Esophagus mucosa (tissue), 1 donor: Measurements from ENCODE around the gene SPRYD3. TPM values are rescaled to one million over a fixed set of nuclear protein-coding genes. Genes with fewer than 3 reads are reported as not detected.

Source experiments
- ATAC-seq: fragments of 200-7000 bp; cut with Tn5 transposase; one replicate; pipeline ENCODE4 v1.9.1; 2020
- total RNA-seq: library from RNA; stranded (reverse); gene quantifications from one replicate; pipeline ENCODE4 v1.2.4, GENCODE V29; 2023
- donor health status: DM: yes; HTN: yes; CAD: no.

The SPRYD3 gene
- total RNA-seq, 1 donor from 2014 or later: 29.3 TPM

DNA sequence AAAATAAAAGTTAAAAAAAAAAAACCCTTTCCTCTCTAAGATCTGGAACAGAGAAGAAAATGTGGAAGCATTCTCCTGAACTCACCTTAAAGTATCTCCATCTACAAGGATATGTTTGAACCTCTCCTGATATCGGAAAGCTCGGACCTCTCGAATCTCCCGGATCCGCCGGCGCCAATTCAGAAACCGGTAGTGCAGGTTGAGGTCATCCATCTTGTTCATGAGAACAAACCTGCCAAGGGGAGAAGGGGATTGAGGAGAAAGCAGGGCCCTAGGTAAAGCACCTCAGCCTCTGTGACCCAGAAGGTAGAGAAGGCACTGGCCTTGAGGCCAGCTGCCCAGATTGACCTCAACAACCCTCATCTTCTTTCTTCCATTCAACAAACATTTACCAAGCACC lies 2.2 kb downstream of the SPRYD3 start:
- no peak for ATAC-seq

DNA sequence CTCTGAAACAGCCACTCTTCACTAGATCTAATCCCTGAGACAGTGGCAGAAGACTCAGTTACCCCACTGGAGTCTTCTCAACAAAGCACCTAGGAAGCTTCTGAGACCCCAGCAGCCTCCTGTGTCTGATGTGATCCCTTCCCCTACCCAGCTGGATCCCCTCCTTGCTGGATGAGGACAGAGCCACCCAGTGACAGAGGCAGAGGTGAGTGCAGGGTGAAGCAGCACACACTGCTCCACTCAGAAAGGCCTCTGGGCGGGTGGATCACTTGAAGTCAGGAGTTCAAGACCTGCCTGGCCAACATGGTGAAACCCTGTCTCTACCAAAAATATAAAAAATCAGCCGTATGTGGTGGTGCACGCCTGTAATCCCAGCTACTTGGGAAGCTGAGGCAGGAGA lies 2.7 kb downstream of the SPRYD3 start:
- ATAC-seq: no peak

DNA sequence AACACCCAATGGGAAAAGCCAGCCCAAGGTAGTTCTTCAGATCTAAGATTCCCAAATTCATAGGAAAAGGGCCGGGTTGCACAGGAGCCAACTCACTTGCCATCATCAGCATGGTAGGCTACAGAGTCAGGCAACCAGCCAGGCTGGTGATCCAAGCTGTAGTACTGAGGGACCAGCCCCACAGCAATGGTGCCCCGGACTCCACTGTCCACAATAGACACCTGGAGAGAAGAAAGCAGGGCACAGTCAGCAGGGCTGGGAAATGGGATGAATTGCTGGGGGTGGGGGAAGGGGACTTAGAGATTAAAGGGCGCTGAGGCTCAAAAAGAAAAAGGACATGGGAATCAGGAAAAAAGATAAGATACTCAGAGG lies 4.2 kb downstream of the SPRYD3 start:
- ATAC-seq: no peak

DNA sequence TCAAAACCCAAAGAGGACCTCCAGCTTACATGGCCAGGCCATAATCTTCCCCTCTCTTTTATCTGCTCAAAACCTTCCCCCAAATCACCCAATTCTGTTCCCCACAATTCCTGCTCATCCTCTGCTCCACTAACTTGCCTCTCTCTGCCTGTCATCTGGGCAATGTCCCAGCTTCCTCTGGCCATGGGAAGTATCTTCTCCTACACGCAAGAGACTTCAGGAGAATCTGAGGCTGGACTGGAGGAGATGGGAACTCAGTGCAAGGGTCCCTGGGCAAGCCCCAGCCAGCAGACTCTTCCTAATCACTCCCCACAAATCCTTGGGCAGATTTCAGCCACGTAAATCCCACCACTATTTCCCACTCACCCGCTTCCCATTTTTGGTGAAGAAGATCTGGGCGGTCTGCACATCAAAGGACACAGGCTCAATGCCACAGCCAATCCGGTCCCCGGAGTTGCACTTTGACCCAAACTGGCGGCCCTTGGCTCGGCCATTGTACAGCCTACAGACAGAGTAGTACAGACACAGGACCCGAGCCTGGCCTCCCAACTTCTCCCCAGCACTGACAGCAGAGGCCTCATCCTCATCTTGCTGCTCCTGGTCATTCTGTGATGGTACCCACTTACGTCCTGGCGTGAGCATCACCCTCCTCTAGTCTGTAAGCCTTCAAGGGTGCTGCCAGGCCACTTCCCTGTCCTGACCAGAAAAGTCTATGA lies 4.7 kb downstream of the SPRYD3 start:
- ATAC-seq: no peak

DNA sequence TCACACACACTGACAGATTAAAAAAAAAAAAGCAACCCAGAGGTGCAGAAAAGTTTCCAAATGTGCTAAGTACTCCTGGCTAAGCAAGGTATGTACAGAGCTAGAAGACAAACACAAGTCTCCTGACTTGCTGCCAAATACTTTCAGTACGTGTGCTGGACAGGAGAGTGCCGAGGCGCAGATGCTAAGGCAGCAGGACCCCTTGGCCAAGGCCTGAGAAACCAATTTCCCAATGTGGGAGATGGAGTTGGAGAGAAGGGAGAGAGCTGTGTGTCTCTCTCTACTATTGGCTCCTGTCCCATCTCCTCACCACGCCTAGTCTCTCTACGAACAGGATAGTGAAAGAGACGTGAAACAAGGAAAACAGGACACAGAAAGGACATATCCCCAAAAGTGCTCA lies 5.3 kb downstream of the SPRYD3 start:
- ATAC-seq: no peak

DNA sequence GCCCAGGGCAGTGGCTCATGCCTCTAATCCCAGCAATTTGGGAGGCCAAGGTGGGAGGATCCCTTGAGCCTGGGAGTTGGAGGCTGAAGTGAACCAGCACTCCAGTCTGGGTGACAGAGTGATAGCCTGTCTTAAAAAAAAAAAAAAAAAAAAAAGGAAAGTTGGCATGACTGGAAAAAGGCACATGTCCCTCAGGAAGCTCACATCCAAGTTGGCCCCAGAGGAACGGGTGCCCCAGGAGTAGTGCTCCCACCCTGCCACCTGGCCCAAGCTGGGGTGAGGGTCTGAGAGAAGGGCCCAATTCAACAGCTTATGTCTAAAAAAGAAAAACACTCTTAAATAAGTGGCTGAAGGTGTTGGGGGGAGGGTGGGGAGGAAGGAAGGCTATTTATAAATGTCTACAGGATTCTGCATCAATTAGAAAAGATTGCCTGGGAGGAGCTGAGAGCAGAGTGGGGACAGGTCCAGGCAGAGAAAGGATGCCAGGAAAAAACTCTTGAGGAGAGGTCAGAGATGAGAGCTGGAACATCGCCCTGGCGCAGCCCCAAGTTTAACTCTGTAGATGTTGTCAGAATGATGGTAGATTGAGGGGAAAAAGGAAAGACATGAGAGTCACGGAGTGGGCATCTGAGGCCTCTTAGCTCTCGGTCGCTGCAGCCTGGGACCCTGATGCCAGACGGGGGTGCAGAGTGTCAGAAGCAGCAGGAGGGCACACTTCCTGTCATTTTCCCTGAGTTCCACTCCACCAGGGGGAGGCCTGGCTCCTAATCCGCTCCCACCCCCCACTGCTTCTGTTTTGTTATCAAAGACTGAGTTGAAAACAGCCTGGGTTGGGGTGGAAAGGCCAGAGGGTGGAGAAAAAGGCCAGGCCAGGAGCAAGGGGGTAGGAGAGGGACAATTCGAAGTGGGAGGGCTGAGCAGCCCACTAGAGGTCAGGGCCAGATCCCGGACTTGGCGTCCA lies 7.3 kb downstream of the SPRYD3 start:
- no peak for ATAC-seq

DNA sequence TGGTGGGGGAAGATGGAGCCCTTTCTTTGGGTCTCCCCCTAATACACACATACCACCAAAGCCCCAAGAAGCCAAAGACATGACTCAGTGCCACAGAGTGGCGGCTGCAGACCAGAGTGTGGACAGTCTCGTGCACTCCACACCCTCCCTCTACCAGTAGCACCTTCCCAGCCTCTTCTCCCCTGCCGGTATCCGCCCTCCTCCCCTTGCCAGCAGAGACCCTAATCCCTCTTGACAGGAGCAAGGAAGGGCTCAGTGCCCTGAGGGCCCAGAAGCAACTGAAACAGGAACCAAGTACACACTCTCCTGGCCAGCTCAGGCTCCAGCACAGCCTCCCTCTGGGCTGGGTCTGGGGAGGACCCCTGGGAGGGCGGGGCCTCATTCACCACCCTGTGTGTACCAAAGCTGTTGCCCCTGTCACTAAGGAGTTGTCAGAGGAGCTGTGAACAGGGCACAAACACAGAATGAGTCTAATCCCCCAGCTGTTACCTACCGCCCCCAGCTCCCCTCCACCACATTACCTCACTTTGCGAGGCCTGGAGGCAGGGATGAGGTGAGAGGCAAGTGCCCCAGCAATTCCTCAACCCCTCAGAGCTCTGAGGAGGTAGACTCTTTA lies 8.2 kb downstream of the SPRYD3 start:
- peak; percentile 26 for ATAC-seq

DNA sequence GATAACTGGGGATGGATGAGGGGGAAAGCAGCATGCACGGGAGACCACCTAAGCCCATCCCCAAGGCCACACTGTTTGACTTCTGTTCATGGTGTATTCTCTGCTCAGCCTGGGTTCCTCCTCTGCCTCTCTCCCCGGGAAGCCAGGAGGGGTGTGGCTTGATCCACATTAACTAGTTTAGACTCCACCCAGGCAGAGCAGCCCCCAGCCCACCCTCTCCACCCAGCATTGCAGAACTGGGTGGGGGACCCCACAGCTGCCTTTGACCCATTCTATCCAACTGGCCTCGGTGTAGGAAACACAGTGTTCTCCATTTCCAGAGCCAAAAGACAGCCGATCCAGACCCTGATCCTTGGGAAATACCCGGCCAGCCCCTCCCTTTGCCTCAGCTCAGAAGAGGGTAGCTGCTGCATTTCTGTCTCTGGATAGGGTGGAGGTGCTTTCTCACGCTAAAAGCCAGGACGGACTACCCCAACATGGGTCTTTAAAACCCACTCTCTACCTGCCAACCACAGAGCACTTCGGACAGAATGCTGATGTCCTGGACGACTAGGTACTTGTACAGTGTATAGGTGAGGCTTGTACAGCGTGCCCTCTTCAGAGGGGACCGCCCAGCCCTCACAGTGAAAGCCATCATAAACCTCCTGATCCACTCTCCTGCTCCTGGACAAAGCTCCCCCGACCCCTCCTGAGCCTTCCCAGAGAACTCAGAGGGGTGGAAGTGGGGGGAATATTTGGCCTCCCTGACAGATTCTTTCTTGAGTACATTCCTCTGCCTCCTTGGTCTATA lies 9.4 kb downstream of the SPRYD3 start:
- ATAC-seq: no peak

DNA sequence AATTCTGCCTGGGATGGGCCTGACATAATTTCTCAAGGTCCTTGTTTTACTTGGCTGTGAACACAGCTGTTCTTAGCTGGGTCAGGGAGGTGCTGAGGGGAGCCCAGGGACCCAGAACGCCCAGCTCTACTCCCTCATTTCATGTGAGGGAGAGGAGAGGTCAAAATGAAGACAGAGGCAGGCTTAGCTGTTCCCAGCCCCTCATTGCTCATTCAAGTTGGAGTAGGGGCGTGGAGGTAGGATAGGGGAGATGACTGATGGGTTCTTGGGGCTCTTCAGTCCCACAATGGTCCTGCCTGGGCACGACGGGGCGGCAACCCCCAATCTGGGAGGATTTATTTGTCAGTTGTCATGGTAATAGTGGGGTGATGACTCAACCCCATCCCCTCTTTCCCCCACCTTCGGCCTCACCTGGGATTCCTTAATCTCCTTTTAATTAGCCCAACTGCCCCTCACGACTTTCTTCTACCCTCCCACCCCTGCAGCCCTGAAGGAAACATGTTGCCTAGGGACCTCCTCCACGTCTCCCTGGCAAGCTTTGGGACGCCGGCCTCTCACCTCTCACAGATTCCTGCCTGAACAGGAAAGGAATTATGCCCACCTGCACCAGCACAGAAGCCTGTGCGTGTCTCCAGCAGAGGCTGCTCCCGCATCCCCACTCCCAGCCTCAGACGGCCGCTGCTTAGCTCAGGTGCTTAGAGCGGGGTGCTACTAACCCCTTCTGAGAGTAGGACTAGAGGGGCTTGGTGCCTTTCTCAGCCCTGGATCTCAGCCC lies 10.2 kb downstream of the SPRYD3 start:
- ATAC-seq: peak; percentile 13

DNA sequence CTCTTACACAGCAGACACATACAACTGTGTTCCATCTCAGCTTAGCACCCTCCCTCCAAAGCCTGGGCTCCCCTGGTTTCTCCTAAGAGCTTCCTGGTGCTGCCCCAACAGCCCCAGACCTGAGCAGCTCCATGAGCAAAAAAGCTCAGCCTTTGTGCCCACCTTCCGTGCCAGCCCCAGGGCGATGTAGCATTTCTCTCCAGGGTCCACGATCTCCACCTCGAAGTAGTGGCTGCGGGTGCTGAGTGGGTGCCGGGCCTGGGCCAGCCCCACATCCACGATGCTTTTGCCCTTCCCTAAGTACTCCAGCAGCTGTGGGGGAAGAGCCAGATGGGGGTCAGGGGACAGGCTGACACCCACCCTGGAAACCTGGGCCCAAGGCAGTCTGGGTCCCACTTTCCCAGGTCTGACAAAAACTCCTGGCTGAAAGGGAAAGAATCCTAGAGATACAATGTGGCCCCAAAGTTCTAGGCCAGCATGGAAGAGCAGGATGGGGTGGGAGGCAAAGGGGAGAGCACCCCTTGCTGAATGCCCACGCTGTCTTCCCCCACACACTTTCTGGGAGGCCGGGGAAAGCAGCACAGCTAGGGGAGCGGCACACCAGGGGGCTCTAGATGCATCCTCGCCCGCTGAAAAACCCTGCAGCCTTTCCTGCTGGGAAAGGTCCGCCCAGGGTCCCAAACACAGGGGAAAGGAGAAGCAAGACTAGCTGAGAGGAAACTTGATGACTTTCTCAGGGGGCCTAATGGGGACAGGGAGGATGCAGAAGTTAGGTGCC lies 11.0 kb downstream of the SPRYD3 start:
- ATAC-seq: no peak

DNA sequence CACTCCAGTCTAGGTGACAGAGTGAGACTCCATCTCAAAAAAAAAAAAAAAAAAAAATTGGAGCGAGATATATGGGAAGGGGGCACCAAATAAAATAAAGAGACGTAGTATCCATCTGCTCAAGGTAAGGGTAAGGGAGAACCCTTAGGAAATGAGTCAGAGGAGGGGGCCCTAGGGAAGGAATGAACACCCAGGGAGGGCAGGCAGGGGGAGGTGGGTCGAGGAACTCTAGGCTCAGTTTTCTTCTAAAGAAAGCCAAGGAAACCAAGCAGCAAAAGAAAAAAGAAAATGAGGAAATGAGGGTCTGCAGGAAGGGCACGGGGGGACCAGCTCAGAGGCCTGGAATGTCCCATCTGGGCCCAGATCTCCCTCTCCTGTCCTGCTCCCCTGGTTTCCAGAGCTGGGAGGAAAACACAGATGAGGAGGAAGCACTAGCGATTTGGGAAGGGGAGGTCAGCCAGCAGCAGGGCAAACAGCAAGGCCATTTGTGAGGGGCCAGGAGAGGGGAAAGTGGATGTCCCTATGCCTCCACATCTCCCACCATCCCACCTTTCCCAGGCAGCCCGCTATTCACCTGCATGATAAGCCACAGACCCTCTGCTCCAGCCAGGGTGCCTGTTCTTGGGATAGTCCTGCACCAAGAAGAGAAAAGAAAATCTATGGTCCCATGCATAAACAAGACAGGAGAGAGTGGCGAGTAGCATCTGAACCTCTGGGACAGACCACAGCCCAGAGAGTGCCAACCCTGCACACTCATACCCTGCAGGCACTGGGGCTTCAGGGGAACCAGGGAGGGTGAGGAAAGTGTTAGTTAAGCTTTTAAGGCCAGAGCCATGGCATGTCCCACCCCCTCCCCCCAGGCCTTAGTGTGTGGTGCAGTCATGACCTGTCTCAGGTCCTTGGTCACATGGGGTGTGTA lies 11.9 kb downstream of the SPRYD3 start:
- ATAC-seq: no peak

DNA sequence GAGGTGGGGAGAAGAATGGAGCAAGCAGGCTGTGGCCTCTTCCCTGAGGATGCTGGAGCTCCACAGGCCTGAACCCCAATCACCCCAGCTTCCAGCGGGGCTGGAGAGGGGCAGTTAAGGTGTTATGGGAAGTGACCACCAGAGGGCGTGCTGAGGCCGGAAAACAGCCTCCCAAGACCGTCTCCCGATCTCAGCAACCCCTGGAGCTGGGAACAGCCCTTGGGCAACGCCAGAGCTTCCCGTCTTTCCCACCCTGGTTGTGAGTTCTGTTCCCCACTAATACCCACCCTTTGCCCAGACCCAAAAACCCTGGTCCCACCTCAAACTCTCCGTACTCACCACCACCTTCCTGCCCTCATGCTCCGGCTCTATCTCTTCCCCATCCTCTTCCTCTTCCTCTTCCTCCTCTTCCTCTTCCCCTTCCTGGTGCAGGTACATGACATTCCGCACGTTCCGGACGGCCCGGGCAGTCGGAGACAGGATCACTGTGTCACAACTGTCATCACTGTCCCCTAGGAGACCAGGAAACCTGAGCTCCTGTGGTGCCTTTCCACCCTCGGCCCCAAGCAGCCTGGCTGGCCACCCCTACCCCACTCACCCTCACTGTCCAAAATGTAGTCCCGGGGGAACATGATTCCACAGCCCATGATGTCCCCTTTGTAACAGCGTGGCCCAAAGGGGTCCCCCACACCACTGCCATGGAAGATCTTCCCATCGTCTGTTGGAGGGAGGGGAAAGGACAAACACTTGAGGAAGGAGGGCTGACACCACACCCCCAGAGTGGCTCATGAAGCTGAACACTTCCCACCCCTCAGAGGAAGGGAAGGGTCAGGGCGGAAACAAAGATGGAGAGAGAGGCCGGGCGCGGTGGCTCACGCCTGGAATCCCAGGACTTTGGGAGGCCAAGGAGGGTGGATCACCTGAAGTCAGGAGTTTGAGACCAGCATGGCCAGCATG lies 12.9 kb downstream of the SPRYD3 start:
- peak; percentile 56 for ATAC-seq

DNA sequence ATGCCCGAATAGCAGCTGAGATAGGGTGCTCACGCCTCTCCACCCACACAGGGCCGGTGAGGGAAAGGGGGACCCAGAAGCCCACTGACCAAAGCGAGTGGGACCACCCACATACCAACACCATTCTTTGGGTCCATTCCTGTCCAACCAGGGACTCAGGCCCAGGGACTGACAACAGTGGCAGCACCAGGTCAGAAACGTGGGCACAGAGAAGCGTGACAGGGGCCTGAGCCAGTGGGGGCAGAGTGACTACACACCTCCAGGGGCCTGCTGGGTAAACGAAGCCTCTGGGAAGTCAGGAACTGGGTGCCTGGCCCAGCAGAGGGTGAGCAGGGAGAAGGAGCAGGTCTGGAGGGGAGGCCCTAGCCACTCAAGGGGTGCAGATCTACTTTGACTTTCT lies 13.7 kb downstream of the SPRYD3 start:
- ATAC-seq: no peak

DNA sequence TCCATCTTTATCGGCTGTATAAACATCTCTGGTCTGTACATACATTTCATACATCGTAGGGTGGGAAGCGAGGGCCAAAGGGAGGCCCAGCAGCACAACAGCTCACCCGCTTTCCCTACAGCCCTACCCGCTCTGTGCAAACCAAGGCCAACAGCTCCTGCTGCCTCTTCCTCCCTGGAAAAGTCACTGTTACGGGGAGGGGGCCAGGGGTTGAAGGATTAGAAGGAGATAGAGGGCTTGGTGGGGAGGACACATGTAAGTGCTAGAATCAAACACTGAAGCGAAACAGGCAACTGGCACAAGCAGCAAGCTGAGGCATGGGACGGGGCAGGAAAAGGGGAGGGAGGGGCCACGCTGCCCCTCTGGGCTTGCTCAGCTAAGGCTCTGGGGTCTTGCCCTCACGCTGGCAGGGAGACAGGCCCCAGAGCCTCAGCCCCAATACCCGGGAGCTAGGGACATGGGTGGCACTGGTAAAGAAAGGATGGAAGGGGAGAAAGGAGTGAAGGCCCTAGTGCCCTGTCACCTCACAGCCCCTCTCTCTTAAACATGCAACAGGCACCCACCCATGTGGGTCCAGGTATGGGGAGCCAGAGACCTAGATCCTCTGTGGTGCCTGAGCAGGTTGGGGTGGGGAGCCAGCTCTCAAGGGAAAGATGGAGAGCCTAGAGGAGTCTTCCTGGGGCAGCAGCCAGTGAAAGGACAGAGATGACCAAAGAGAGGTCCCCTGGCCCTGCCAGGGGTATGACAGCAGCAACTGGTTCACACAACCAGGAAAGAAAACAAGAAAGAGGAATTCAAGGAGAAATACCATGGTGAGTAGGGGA lies 14.4 kb downstream of the SPRYD3 start:
- ATAC-seq: no peak

DNA sequence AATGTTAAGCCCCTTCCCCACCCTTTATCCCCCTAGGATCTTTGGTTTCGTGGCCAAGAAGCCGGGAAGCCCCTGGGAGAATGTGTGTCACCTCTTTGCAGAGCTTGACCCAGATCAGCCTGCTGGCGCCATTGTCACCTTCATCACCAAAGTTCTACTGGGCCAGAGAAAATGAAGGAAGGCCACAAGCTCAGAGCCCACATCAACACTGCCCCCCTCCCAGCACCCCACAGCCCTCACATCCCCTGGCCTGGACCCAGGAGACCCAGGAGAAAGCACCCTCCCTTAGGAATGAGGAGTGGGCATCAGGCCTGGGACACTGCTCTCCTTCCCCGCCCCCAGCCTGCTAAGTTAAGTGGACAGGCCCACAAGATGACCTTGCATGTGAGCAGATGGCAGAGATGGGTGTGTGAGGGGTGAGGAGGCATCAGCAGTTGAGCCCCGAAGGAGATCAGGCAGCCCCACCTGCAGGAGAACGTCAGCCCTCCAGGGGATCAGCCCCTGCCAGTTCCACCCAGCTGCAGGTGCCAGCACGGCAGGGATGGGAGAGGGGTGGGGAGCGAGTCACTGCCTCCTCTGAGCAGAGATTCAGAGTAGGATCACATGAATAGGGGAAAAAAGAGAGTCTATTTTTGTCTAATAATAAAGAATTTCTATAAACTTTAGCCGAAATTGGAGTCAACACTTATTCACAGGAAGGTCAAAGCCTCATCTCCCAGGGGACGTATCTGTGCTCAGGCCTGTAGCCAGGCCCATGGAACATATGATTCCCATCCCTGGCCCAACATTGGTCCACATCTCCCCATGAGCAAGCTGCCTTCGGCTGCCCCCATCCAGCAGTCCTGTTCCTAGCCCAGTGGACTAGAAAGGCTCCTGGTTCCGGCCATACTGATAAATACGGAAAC lies 15.2 kb downstream of the SPRYD3 start:
- ATAC-seq: no peak

DNA sequence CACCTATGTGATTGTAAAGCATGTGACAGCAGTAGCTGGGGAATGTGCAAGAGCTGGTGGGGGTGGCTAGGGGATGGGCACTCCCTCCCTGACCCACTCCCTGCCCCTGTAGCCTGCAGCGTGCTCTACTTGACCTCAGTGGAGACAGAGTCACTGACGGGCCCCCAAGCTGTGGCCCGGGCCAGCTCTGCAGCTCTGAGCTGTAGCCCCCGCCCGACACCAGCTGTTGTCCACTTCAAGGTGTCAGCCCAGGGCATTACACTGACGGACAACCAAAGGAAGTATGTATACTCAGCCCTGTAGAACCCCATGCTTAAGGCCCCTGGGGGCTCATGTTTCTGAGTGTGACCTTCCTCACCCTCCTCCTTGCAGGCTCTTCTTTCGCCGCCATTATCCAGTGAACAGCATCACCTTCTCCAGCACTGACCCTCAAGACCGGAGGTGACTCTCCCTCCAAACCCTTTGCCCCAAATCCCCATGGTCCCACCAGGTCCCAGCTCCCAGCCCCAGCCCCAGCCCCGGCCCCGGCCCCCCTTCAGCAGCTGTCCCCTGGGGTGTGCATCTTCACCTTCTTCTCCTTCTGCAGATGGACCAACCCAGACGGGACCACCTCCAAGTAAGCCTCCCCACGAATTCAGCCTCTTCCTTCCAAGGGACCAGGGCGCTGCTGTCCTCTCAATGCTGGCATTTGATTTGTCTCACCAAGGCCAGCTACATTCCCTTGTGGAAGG lies 16.0 kb downstream of the SPRYD3 start:
- no peak for ATAC-seq
